ENCODE data around the gene CD63.

DNA sequence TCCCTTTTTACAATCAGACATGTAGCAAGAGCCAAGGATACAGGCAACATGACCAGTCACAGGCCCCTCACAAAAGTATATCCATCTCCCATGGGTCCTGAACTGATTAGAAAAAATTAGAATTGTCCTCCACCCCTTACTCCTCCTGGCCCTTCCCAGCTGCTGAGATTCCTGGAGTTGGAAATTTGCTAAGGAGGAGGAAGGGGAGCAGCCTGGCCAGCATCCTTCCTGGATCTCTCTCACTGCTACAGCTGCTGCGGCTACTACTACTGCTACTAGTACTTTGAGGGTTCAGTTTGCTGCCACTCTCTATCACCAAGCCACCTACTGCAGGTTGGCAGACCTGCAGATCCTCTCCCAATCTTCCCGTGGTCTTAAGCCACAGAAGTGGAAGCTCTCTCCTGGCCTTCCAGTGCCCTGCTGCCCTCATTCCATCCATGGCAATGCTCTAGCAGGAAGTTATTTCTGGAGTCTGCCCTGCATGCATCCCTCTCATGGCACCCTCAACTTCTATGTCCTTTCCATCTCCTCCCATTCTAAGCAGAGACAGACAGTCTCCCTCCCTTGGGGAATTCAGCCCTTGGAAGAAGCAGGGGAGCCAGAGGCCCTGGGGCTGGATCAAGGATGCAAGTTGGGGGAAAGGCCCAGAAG, 22.1 kb downstream of the CD63 start:
- TF ChIP-seq, protein P1, sequence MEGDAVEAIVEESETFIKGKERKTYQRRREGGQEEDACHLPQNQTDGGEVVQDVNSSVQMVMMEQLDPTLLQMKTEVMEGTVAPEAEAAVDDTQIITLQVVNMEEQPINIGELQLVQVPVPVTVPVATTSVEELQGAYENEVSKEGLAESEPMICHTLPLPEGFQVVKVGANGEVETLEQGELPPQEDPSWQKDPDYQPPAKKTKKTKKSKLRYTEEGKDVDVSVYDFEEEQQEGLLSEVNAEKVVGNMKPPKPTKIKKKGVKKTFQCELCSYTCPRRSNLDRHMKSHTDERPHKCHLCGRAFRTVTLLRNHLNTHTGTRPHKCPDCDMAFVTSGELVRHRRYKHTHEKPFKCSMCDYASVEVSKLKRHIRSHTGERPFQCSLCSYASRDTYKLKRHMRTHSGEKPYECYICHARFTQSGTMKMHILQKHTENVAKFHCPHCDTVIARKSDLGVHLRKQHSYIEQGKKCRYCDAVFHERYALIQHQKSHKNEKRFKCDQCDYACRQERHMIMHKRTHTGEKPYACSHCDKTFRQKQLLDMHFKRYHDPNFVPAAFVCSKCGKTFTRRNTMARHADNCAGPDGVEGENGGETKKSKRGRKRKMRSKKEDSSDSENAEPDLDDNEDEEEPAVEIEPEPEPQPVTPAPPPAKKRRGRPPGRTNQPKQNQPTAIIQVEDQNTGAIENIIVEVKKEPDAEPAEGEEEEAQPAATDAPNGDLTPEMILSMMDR (conservative IDR thresholded peaks at IDR 0.05; ENCODE audit: low read depth, low read length): no peak
- TF ChIP-seq POLR2A (IDR thresholded peaks at IDR 0.05; ENCODE audit: low read depth, low read length) (no peak), RFX5 (IDR thresholded peaks at IDR 0.05; ENCODE audit: low read depth, low read length) (no peak), RCOR1 (IDR thresholded peaks at IDR 0.05; ENCODE audit: insufficient replicate concordance, low read length) (no peak)
